Measurements from ENCODE around the gene IVD. TPM values are rescaled to one million over a fixed set of nuclear protein-coding genes. Genes with fewer than 3 reads are reported as not detected.

The IVD gene
- total RNA-seq (100 to 1,000 TPM in 8 of 9 donors, 10 to 100 TPM in 1; 64.5 to 252 (median 156) TPM), polyA plus RNA-seq (10 to 100 TPM; 61.0 to 92.4 (median 62.6) TPM)
- long read RNA-seq, donor 1, transcript IVD-206 (12 exons, 1,809 nt), result major isoform, 25 of 25 reads
- long read RNA-seq, donor 1, partial matches to known transcripts, result 0 of 25 reads
- long read RNA-seq, donor 1, other reads (novel, unspliced or antisense), result 0 of 25 reads
- long read RNA-seq, donor 2, transcript IVD-206 (12 exons, 1,809 nt), result major isoform, 16 of 16 reads
- long read RNA-seq, donor 2, partial matches to known transcripts, result 0 of 16 reads
- long read RNA-seq, donor 2, other reads (novel, unspliced or antisense), result 0 of 16 reads
- long read RNA-seq, donor 3, transcript IVD-206 (12 exons, 1,809 nt), result major isoform, 19 of 19 reads
- long read RNA-seq, donor 3, partial matches to known transcripts, result 0 of 19 reads
- long read RNA-seq, donor 3, other reads (novel, unspliced or antisense), result 0 of 19 reads
- long read RNA-seq, donor 4, transcript IVD-206 (12 exons, 1,809 nt), result major isoform, 101 of 147 reads
- long read RNA-seq, donor 4, partial matches to known transcripts, result 21 of 147 reads
- long read RNA-seq, donor 4, other reads (novel, unspliced or antisense), result 25 of 147 reads
- long read RNA-seq, donor 5, full-length matches to known transcripts, result 543 of 694 reads
- long read RNA-seq, donor 5, partial matches to known transcripts, result 31 of 694 reads
- long read RNA-seq, donor 5, other reads (novel, unspliced or antisense), result 120 of 694 reads
- long read RNA-seq, donor 6, transcript IVD-206 (12 exons, 1,809 nt), result major isoform, 47 of 78 reads
- long read RNA-seq, donor 6, partial matches to known transcripts, result 8 of 78 reads
- long read RNA-seq, donor 6, other reads (novel, unspliced or antisense), result 23 of 78 reads
- long read RNA-seq, donor 7, transcript IVD-206 (12 exons, 1,809 nt), result major isoform, 5 of 7 reads
- long read RNA-seq, donor 7, partial matches to known transcripts, result 0 of 7 reads
- long read RNA-seq, donor 7, other reads (novel, unspliced or antisense), result 0 of 7 reads
- long read RNA-seq, donor 8, transcript IVD-206 (12 exons, 1,809 nt), result major isoform, 33 of 40 reads
- long read RNA-seq, donor 8, partial matches to known transcripts, result 6 of 40 reads
- long read RNA-seq, donor 8, other reads (novel, unspliced or antisense), result 0 of 40 reads
- long read RNA-seq, donor 9, transcript IVD-206 (12 exons, 1,809 nt), result major isoform, 17 of 19 reads
- long read RNA-seq, donor 9, partial matches to known transcripts, result 0 of 19 reads
- long read RNA-seq, donor 9, other reads (novel, unspliced or antisense), result 0 of 19 reads
- long read RNA-seq, donor 10, transcript IVD-206 (12 exons, 1,809 nt), result major isoform, 5 of 21 reads
- long read RNA-seq, donor 10, partial matches to known transcripts, result 15 of 21 reads
- long read RNA-seq, donor 10, other reads (novel, unspliced or antisense), result 0 of 21 reads

- H3K9me3 ChIP-seq (replicated peaks in 1 of 3), result no peaks in the 10 kb centered on the region
- WGBS, 4 donors, result 0 to 1% (median 1%) methylated on average over 19 to 54 of the region's 54 CpGs
- no peaks in the 10 kb centered on the region for H3K27me3 ChIP-seq
- H3K36me3 ChIP-seq (replicated peaks in 1 of 2), result peaks cover 0 to 28% of the 10 kb centered on the region in 2 donors
- peaks cover 13 to 24% of the 10 kb centered on the region in 2 donors for H3K4me1 ChIP-seq (replicated peaks in 1 of 2)
- H3K27ac ChIP-seq, result peak within 1 kb of the TSS in 4 of 5 donors; percentile 25 to 76 (median 58)
- intact Hi-C loops (cut with DNase I), result no loop called here
- peak within 1 kb of the TSS; percentile 20 to 99 (median 92) for H3K4me3 ChIP-seq
- TF ChIP-seq POLR2A (IDR thresholded peaks at IDR 0.05) (peak; percentile 56 to 84), CTCF (IDR thresholded peaks at IDR 0.05) (no peak)
- peak; percentile 96 to 98 (median 98) for DNase-seq
These were observed at the start of gene IVD for GRCh38 chr15:40405501-40406381. IVD (plus strand) TSS chr15:40405795; CDS start chr15:40405828, 33 bp downstream.

GRCh38 chr15:40355976-40356585 is 49.5 kb upstream of the IVD start:
- 81 to 82% methylated on average over 5 of the region's 5 CpGs; no CpG with 5 or more reads in 2 of the 4 donors for WGBS, 4 donors
- H3K36me3 ChIP-seq (replicated peaks in 1 of 2), result no peaks in the 10 kb centered on the region
- H3K4me1 ChIP-seq (replicated peaks in 1 of 2), result peaks cover 5 to 16% of the 10 kb centered on the region in 2 donors
- no peaks in the 10 kb centered on the region for H3K27me3 ChIP-seq
- no peak for DNase-seq
- H3K27ac ChIP-seq, result no peak overlapping the region
- intact Hi-C loops (cut with DNase I), result no loop called here
- no peak for TF ChIP-seq POLR2A (IDR thresholded peaks at IDR 0.05)
- H3K4me3 ChIP-seq, result no peak overlapping the region
- H3K9me3 ChIP-seq (replicated peaks in 1 of 3), result no peaks in the 10 kb centered on the region

GRCh38 chr15:40357246-40357645 is 48.3 kb upstream of the IVD start:
- 50 to 73% (median 69%) methylated on average over 1 of the region's 1 CpG for WGBS, 4 donors
- no peaks in the 10 kb centered on the region for H3K36me3 ChIP-seq (replicated peaks in 1 of 2)
- no peaks in the 10 kb centered on the region for H3K9me3 ChIP-seq (replicated peaks in 1 of 3)
- peaks cover 5 to 16% of the 10 kb centered on the region in 2 donors for H3K4me1 ChIP-seq (replicated peaks in 1 of 2)
- TF ChIP-seq POLR2A (IDR thresholded peaks at IDR 0.05) (no peak), CTCF (IDR thresholded peaks at IDR 0.05) (no peak)
- H3K4me3 ChIP-seq, result no peak overlapping the region
- H3K27me3 ChIP-seq, result no peaks in the 10 kb centered on the region
- no peak overlapping the region for H3K27ac ChIP-seq
- intact Hi-C loops (cut with DNase I), result no loop called here
- DNase-seq, result no peak
